Panc1 (cell line): ENCODE results near the gene MACROD2. TPM values are rescaled to one million over a fixed set of nuclear protein-coding genes. Genes with fewer than 3 reads are reported as not detected.

Experiments used
- ATAC-seq: fragments of 200-7000 bp; cut with Tn5 transposase; 2 replicates; pipeline ENCODE4 v1.9.1; 2020; ENCODE audit warnings: mild to moderate bottlenecking, moderate library complexity
- BruUV-seq: library from RNA; stranded (reverse); fragments of 400-500 nt; replicated peaks from 2 replicates; lab custom pipeline; 2021; lab: Mats Ljungman, UMichigan
- CTCF ChIA-PET: fragments of 300-600 bp; sonication (Branson Sonifier 250); formaldehyde crosslinking; loops from one replicate; lab custom pipeline; 2022; ENCODE audit warnings: antibody characterized with exemption; lab: Charles Lee
- POLR2A ChIA-PET: fragments of 300-600 bp; sonication (Branson Sonifier 250); formaldehyde crosslinking; loops from one replicate; lab custom pipeline; 2022; ENCODE audit warnings: antibody characterized with exemption; lab: Charles Lee
- DNase-seq: peaks from one replicate; pipeline ENCODE4 v3.0.0-alpha.2; 2010; ENCODE audit warnings: low read depth, low spot score
- H3K27ac ChIP-seq: 2 replicates; pipeline ENCODE4 v1.5.1; 2011; ENCODE audit warnings: mild to moderate bottlenecking, low read length, inconsistent platforms
- H3K27me3 ChIP-seq: fragments of 200-500 bp; sonication (Bioruptor generic); 2 replicates; pipeline ENCODE4 v1.6.0; 2014; ENCODE audit warnings: low read length, inconsistent platforms; ENCODE audit not compliant: control insufficient read depth, insufficient read depth
- H3K36me3 ChIP-seq: fragments of 200-500 bp; sonication (Bioruptor generic); 2 replicates; pipeline ENCODE4 v1.5.1; 2014; ENCODE audit warnings: inconsistent platforms, mild to moderate bottlenecking, low read length, moderate library complexity; ENCODE audit not compliant: control insufficient read depth, insufficient read depth
- H3K4me1 ChIP-seq: 2 replicates; pipeline ENCODE4 v1.5.1; 2011; ENCODE audit warnings: inconsistent platforms, mild to moderate bottlenecking, low read length, moderate library complexity; ENCODE audit not compliant: control insufficient read depth, insufficient read depth
- H3K4me3 ChIP-seq, 2 experiments: 2 replicates each; pipeline ENCODE4 v1.5.1; 2011 to 2012; ENCODE audit warnings: low read depth in 2 of 2, low read length in 2 of 2, mild to moderate bottlenecking in 2 of 2, inconsistent platforms in 1 of 2, moderate library complexity in 1 of 2
- H3K9me3 ChIP-seq: fragments of 200-500 bp; sonication (Bioruptor generic); 2 replicates; pipeline ENCODE4 v1.5.1; 2014; ENCODE audit warnings: low read depth, mild to moderate bottlenecking, inconsistent platforms, low read length, moderate library complexity; ENCODE audit not compliant: control insufficient read depth, insufficient read depth
- CTCF ChIP-seq: fragments of 450-650 bp; IDR thresholded peaks from 2 replicates; pipeline ENCODE4 v1.5.1; 2017; ENCODE audit warnings: mild to moderate bottlenecking
- POLR2AphosphoS5 ChIP-seq: IDR thresholded peaks from 2 replicates; pipeline ENCODE4 v1.6.1; 2012; ENCODE audit warnings: mild to moderate bottlenecking, low read depth, low read length, moderate library complexity
- SIN3A ChIP-seq: IDR thresholded peaks from 2 replicates; pipeline ENCODE4 v1.6.1; 2012; ENCODE audit warnings: low read depth, mild to moderate bottlenecking, low read length, moderate library complexity, borderline replicate concordance; ENCODE audit not compliant: insufficient read depth
- TCF7L2 ChIP-seq: IDR thresholded peaks from 2 replicates; pipeline ENCODE4 v1.6.1; 2011; ENCODE audit warnings: mild to moderate bottlenecking, low read depth, low read length, inconsistent platforms
- in situ Hi-C: cut with HindIII; loops from 2 replicates; pipeline ENCODE4 v1.10.0; 2016; ENCODE audit warnings: low sequenced_read_pairs, low pct_unique_long_range_greater_than_20kb
- intact Hi-C: fragments of 100-400 bp; cut with micrococcal nuclease; formaldehyde crosslinking; loops from one replicate; pipeline ENCODE4 v1.10.0; 2022; ENCODE audit not compliant: unreplicated experiment
- total RNA-seq: library from RNA; stranded (reverse); gene quantifications from one replicate; pipeline ENCODE4 v1.2.1, GENCODE V29; 2021; ENCODE audit not compliant: unreplicated experiment
- TF ChIP-seq, protein P1 (sequence below), 2 experiments: IDR thresholded peaks; 2 replicates each; pipeline ENCODE4 v1.6.1; 2011 to 2012; ENCODE audit warnings: low read depth in 2 of 2, control low read depth in 1 of 2, low read length in 1 of 2, mild to moderate bottlenecking in 1 of 2, moderate library complexity in 1 of 2; ENCODE audit not compliant: insufficient read depth in 1 of 2

Gene MACROD2
- total RNA-seq, 1 experiment from 2014 or later, result 1.2 TPM

DNA sequence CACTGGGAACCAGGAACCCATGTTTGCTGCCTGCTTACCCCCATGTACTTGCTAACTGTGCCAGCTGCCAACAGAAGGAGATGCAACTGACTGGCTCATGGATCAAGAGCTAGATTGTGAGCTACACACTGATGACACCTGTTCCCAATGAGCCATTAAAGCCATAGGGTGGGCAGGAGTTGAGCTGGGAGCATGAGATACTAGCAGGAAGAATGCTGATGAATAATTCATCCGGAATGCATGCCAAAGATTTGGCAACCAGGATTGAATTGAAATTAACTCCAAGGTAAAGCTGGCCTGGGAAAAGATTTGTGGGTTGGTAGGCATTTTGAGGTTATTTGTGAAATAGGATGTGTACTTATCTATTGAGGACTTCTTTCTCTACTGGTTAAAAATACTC, 1946.8 kb downstream of the MACROD2 start:
- no peak for TF ChIP-seq TCF7L2
- TF ChIP-seq, protein P1, sequence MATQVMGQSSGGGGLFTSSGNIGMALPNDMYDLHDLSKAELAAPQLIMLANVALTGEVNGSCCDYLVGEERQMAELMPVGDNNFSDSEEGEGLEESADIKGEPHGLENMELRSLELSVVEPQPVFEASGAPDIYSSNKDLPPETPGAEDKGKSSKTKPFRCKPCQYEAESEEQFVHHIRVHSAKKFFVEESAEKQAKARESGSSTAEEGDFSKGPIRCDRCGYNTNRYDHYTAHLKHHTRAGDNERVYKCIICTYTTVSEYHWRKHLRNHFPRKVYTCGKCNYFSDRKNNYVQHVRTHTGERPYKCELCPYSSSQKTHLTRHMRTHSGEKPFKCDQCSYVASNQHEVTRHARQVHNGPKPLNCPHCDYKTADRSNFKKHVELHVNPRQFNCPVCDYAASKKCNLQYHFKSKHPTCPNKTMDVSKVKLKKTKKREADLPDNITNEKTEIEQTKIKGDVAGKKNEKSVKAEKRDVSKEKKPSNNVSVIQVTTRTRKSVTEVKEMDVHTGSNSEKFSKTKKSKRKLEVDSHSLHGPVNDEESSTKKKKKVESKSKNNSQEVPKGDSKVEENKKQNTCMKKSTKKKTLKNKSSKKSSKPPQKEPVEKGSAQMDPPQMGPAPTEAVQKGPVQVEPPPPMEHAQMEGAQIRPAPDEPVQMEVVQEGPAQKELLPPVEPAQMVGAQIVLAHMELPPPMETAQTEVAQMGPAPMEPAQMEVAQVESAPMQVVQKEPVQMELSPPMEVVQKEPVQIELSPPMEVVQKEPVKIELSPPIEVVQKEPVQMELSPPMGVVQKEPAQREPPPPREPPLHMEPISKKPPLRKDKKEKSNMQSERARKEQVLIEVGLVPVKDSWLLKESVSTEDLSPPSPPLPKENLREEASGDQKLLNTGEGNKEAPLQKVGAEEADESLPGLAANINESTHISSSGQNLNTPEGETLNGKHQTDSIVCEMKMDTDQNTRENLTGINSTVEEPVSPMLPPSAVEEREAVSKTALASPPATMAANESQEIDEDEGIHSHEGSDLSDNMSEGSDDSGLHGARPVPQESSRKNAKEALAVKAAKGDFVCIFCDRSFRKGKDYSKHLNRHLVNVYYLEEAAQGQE (IDR thresholded peaks at IDR 0.05; ENCODE audit: insufficient read depth in 1 of 2, low read depth in 2 of 2, low read length in 1 of 2), result no peak
- TF ChIP-seq SIN3A, result no peak
- no peak for TF ChIP-seq POLR2AphosphoS5
- TF ChIP-seq CTCF, result no peak
- no peak for DNase-seq
- Histone ChIP-seq H3K27me3 (no peaks in the 10 kb centered on the region), H3K4me3 (no peak overlapping the region), H3K36me3 (no peaks in the 10 kb centered on the region), H3K9me3 (peaks cover 3% of the 10 kb centered on the region; the same call in 1 of the 2 replicates), H3K27ac (no peak overlapping the region), H3K4me1 (no peaks in the 10 kb centered on the region)
- ATAC-seq, result no peak
- no TSS peak for BruUV-seq
- CTCF ChIA-PET, result interaction anchor here (0.6 kb wide), 1 partner anchor 259 kb away, joined by 3 read pairs; no protein-coding TSS in a partner anchor
- POLR2A ChIA-PET, result no interaction called here
- intact Hi-C loops (no loop called here), in situ Hi-C loops (no loop called here)

- ATAC-seq, result no peak
- Histone ChIP-seq H3K27ac (no peak overlapping the region), H3K9me3 (no peaks in the 10 kb centered on the region), H3K4me3 (no peak overlapping the region), H3K4me1 (no peaks in the 10 kb centered on the region), H3K36me3 (no peaks in the 10 kb centered on the region), H3K27me3 (no peaks in the 10 kb centered on the region)
- CTCF ChIA-PET, result no interaction called here
- no TSS peak for BruUV-seq
- POLR2A ChIA-PET, result no interaction called here
- intact Hi-C loops, result no loop called here
- DNase-seq, result no peak
- in situ Hi-C loops, result no loop called here
- TF ChIP-seq CTCF, result no peak
- no peak for TF ChIP-seq SIN3A
- TF ChIP-seq, protein P1 (IDR thresholded peaks at IDR 0.05; ENCODE audit: insufficient read depth in 1 of 2, low read depth in 2 of 2, low read length in 1 of 2), result no peak
- TF ChIP-seq POLR2AphosphoS5, result no peak
- no peak for TF ChIP-seq TCF7L2
These were observed 1950.0 kb downstream of the MACROD2 start for GRCh38 chr20:15945289-15945688.
